Measurements from ENCODE around the gene SRGAP3.

SRGAP3 gene

GRCh38 chr3:9081184-9081818 is 168.1 kb downstream of the SRGAP3 start:
- no peak for DNase-seq (ENCODE audit: low read depth)

GRCh38 chr3:9080163-9080562 is 169.3 kb downstream of the SRGAP3 start:
- DNase-seq (ENCODE audit: low read depth): no peak

GRCh38 chr3:9079676-9080075 is 169.8 kb downstream of the SRGAP3 start:
- no peak for DNase-seq (ENCODE audit: low read depth)

- no peak for DNase-seq (ENCODE audit: low read depth)
These were observed 170.7 kb downstream of the SRGAP3 start for GRCh38 chr3:9078561-9079240.

DNA sequence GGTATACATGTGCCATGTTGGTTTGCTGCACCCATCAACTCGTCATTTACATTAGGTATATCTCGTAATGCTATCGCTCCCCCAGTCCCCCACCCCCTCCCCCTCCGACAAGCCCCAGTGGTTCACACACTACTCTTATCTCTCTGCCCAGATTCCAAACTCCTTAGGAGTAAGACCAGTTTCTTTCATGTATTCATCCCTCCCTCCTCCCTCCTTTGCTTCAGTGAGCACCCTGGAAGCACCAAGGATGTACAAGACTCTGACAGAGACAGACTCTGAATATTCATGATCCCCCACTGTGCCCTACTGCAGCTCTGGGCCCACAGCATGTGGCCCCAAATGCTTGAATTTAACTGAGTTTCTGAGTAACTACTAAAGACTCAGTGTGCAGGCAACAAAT is 172.4 kb downstream of the SRGAP3 start:
- no peak for DNase-seq (ENCODE audit: low read depth)

GRCh38 chr3:9075762-9076161 is 173.7 kb downstream of the SRGAP3 start:
- DNase-seq (ENCODE audit: low read depth): no peak

DNA sequence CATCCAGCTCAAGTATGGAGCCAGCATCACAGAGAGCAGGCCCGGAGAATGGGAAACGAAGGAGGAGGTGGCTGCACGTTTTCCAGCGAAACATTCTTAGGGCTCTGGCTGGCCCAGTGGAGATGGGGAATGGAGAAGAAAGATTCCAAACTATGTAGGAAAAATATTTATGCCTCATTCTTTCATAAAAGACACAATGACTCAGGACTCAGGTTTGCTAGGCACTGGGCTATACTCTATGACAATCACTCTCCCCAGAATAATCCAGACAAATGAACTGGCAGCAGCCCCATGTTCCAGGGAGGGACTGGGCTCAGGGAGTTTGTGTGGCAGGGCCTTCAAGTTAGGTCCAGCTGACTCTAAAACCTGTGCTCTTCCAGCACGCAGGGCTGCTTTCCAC is 175.4 kb downstream of the SRGAP3 start:
- no peak for DNase-seq (ENCODE audit: low read depth)

GRCh38 chr3:9072667-9073009 is 176.8 kb downstream of the SRGAP3 start:
- DNase-seq (ENCODE audit: low read depth): no peak

GRCh38 chr3:9071936-9072666 is 177.3 kb downstream of the SRGAP3 start:
- no peak for DNase-seq (ENCODE audit: low read depth)

GRCh38 chr3:9070961-9071360 is 178.5 kb downstream of the SRGAP3 start:
- DNase-seq (ENCODE audit: low read depth): no peak

- DNase-seq (ENCODE audit: low read depth): no peak
These were observed 179.5 kb downstream of the SRGAP3 start for GRCh38 chr3:9069971-9070370.

DNA sequence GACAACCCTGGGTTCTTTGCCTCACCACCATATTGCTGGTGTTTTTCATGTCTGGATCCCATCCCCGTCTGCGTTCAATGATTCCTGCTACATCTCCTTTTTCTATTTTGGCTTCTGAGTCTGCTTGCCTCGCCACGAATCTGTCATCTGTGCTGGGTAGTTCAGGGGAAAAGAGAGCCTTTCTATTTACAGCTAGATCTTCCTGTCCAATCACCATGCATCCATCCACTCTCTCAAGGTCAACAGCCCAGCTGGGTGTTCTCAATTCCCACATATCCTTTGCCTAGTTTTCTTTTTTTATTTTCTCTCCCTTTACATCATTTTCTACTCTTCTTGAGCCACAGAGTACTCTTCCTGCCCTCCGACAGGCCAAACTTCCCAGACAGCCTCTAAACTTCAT is 181.4 kb downstream of the SRGAP3 start:
- DNase-seq (ENCODE audit: low read depth): no peak

- peak; percentile 2 for DNase-seq (ENCODE audit: low read depth)
These were observed 182.0 kb downstream of the SRGAP3 start for GRCh38 chr3:9067352-9067975.

GRCh38 chr3:9066775-9067174 is 182.7 kb downstream of the SRGAP3 start:
- no peak for DNase-seq (ENCODE audit: low read depth)

DNA sequence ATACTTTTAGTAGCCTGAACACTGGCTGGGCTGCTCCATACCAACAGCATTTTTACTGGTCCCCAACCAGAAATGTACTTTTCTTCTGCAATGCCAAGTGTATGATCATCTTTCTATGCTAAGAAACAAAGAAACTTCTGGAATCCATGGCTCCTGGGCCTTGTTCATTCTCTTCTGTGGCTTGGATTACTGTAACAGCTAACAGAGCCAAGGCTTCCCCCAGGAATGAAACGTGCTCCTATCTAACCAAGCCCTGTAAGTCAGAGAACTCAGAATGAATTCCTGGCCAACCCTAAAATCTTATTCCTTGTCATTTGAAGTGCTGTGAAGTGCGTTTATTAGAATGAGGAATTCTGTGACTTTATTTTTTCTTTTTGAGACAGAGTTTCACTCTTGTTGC is 183.3 kb downstream of the SRGAP3 start:
- no peak for DNase-seq (ENCODE audit: low read depth)

DNA sequence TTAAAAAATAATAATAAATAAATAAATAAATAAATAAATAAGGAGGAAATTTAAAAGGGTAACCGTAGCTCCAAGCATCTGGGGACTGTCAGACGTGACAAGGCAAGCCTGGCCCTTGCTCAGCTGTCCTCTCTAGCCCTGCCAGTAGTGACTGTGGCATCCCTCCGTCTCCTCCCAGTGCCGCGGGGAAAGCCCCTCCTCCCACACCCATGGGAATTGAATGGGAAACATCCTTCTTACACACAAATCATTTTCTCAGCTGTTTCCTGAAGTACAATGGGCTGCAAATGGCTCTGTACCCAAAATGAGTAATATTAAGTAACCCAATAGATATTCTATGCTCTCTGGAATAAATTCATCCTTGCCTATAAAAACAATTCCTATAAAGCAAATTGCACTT is 184.6 kb downstream of the SRGAP3 start:
- DNase-seq (ENCODE audit: low read depth): no peak

- no peak for DNase-seq (ENCODE audit: low read depth)
These were observed 185.2 kb downstream of the SRGAP3 start for GRCh38 chr3:9064251-9064650.

- DNase-seq (ENCODE audit: low read depth): no peak
These were observed 186.9 kb downstream of the SRGAP3 start for GRCh38 chr3:9062570-9062969.

DNA sequence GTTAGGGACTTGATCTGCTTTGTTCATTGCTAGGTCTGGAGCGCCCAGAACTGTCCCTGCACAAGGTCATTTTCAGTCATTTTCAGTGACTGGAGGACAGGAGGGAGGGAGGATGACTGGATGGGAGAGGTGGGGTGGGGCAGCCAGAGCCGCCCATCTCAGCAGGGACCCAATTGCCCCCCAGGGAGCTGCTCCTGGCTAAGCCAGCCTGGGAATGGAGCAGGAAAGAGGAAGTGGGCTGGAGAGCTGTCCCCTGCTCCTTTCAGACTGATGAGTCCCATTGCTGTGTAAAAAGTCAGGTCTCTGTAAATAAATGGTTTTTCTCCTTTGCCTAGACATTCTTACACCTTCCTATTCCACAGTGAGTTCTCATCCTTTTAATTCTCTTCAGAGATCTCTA is 187.8 kb downstream of the SRGAP3 start:
- no peak for DNase-seq (ENCODE audit: low read depth)

- no peak for DNase-seq (ENCODE audit: low read depth)
These were observed 189.7 kb downstream of the SRGAP3 start for GRCh38 chr3:9059489-9060400.

DNA sequence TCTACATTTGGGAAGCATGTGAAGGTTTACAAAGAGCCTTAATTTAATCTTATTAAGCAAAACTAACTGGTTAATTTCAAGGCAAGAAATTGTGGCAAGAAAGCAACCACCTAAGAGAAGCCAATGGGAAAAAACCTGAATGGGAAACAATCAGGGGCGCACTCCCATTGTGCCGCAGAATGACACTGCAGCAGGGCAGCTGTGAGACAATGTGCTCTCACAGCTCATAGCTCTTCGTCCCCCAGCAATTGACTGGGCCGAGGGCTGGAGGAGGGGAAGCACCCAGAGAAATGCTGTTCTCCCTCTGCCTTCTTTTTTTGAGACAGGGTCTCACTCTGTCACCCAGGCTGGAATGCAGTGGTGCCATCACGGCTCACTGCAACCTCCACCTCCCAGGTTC is 192.9 kb downstream of the SRGAP3 start:
- no peak for DNase-seq (ENCODE audit: low read depth)
